Upper lobe of right lung (tissue), 1 donor: ENCODE data around the gene VSNL1. TPM values are rescaled to one million over a fixed set of nuclear protein-coding genes. Genes with fewer than 3 reads are reported as not detected.

Source experiments
- ATAC-seq: fragments of 200-7000 bp; cut with Tn5 transposase; one replicate; pipeline ENCODE4 v1.9.1; 2020; ENCODE audit warnings: mild to moderate bottlenecking, moderate library complexity
- DNase-seq: peaks from one replicate; pipeline ENCODE4 v3.0.0-alpha.2; 2020
- H3K27ac ChIP-seq: fragments of 200-600 bp; one replicate; pipeline ENCODE4 v1.8.0; 2022
- H3K27me3 ChIP-seq: fragments of 200-600 bp; one replicate; pipeline ENCODE4 v1.8.0; 2022; ENCODE audit warnings: mild to moderate bottlenecking
- H3K36me3 ChIP-seq: fragments of 200-600 bp; one replicate; pipeline ENCODE4 v1.8.0; 2022
- H3K4me1 ChIP-seq: fragments of 200-600 bp; one replicate; pipeline ENCODE4 v1.8.0; 2022
- H3K4me3 ChIP-seq: fragments of 200-600 bp; one replicate; pipeline ENCODE4 v1.8.0; 2022; ENCODE audit warnings: mild to moderate bottlenecking
- H3K9me3 ChIP-seq: fragments of 200-600 bp; one replicate; pipeline ENCODE4 v1.8.0; 2022
- CTCF ChIP-seq: fragments of 200-600 bp; IDR thresholded peaks from one replicate; pipeline ENCODE4 v1.8.0; 2022; ENCODE audit warnings: antibody characterized with exemption
- intact Hi-C: fragments of 100-400 bp; cut with DNase I; formaldehyde crosslinking; loops from one replicate; pipeline ENCODE4 v1.11.0; 2022
- total RNA-seq: library from RNA; stranded (reverse); fragmentation: NEBNext Ultra II Directional; extraction: Animal tissue kit (Norgen Biotek cat#: 25700); gene quantifications from one replicate; pipeline ENCODE4 v1.2.1, GENCODE V29; 2021
- donor health status: DM: no; HTN: yes; CAD: no; lungs with severe emphysema.

The VSNL1 gene
- total RNA-seq, 1 donor from 2014 or later, result 1.2 TPM

GRCh38 chr2:17599617-17600016 is 59.1 kb downstream of the VSNL1 start:
- intact Hi-C loops, result no loop called here
- DNase-seq (no peak), ATAC-seq (no peak)
- TF ChIP-seq CTCF, result no peak
- Histone ChIP-seq H3K4me3 (no peak overlapping the region), H3K27ac (no peak overlapping the region), H3K36me3 (no peaks in the 10 kb centered on the region), H3K9me3 (no peaks in the 10 kb centered on the region), H3K4me1 (no peaks in the 10 kb centered on the region), H3K27me3 (no peaks in the 10 kb centered on the region)

GRCh38 chr2:17600556-17601204 is 60.2 kb downstream of the VSNL1 start:
- H3K27me3 ChIP-seq, result no peaks in the 10 kb centered on the region
- intact Hi-C loops, result no loop called here
- DNase-seq, result no peak
- H3K36me3 ChIP-seq, result no peaks in the 10 kb centered on the region
- H3K4me1 ChIP-seq, result no peaks in the 10 kb centered on the region
- ATAC-seq, result no peak
- H3K4me3 ChIP-seq, result no peak overlapping the region
- H3K27ac ChIP-seq, result no peak overlapping the region
- no peaks in the 10 kb centered on the region for H3K9me3 ChIP-seq
- TF ChIP-seq CTCF, result no peak

GRCh38 chr2:17604050-17604449 is 63.6 kb downstream of the VSNL1 start:
- ATAC-seq, result no peak
- no peaks in the 10 kb centered on the region for H3K36me3 ChIP-seq
- no peaks in the 10 kb centered on the region for H3K4me1 ChIP-seq
- TF ChIP-seq CTCF, result no peak
- H3K4me3 ChIP-seq, result no peak overlapping the region
- intact Hi-C loops, result no loop called here
- DNase-seq, result no peak
- no peak overlapping the region for H3K27ac ChIP-seq
- H3K27me3 ChIP-seq, result no peaks in the 10 kb centered on the region
- H3K9me3 ChIP-seq, result no peaks in the 10 kb centered on the region

- intact Hi-C loops, result no loop called here
- ATAC-seq, result no peak
- Histone ChIP-seq H3K4me3 (no peak overlapping the region), H3K27me3 (no peaks in the 10 kb centered on the region), H3K27ac (no peak overlapping the region), H3K9me3 (no peaks in the 10 kb centered on the region), H3K36me3 (no peaks in the 10 kb centered on the region), H3K4me1 (no peaks in the 10 kb centered on the region)
- DNase-seq, result no peak
- TF ChIP-seq CTCF, result no peak
Observed at GRCh38 chr2:17605696-17606095, 65.2 kb downstream of the VSNL1 start.

GRCh38 chr2:17606851-17607250 is 66.4 kb downstream of the VSNL1 start:
- intact Hi-C loops, result no loop called here
- Histone ChIP-seq H3K4me1 (no peaks in the 10 kb centered on the region), H3K36me3 (no peaks in the 10 kb centered on the region), H3K27ac (no peak overlapping the region), H3K4me3 (no peak overlapping the region), H3K9me3 (no peaks in the 10 kb centered on the region), H3K27me3 (no peaks in the 10 kb centered on the region)
- DNase-seq, result no peak
- no peak for TF ChIP-seq CTCF
- no peak for ATAC-seq

GRCh38 chr2:17607379-17607778 is 66.9 kb downstream of the VSNL1 start:
- no peak for TF ChIP-seq CTCF
- Histone ChIP-seq H3K27ac (no peak overlapping the region), H3K4me1 (no peaks in the 10 kb centered on the region), H3K9me3 (no peaks in the 10 kb centered on the region), H3K4me3 (no peak overlapping the region), H3K36me3 (no peaks in the 10 kb centered on the region), H3K27me3 (no peaks in the 10 kb centered on the region)
- intact Hi-C loops, result no loop called here
- no peak for DNase-seq
- ATAC-seq, result no peak
